Renal cortex interstitium (tissue), 11 donors: ENCODE measurements around the gene ITGB5. TPM values are rescaled to one million over a fixed set of nuclear protein-coding genes. Genes with fewer than 3 reads are reported as not detected.

Source experiments
- DNase-seq, 11 donors: peaks; one replicate each; pipeline ENCODE4 v3.0.0-alpha.2; 2013; ENCODE audit warnings: low read depth in 9 of 11, low spot score in 4 of 11; ENCODE audit errors: extremely low read depth in 1 of 11
- polyA plus RNA-seq, 3 donors: library from polyadenylated mRNA; unstranded; fragments of 120-200 nt; gene quantifications; one replicate each; pipeline ENCODE4 v1.2.1, GENCODE V29; 2013; ENCODE audit not compliant: insufficient read length in 3 of 3

ITGB5 gene
- polyA plus RNA-seq, 3 donors = 85.9 to 104 (median 99.4) TPM

- no peak for DNase-seq
Measured at GRCh38 chr3:124847051-124847450, 40.1 kb downstream of the ITGB5 start.

- no peak for DNase-seq
Measured at GRCh38 chr3:124846189-124846588, 41.0 kb downstream of the ITGB5 start.

- DNase-seq = no peak
Measured at GRCh38 chr3:124845406-124845805, 41.8 kb downstream of the ITGB5 start.

DNA sequence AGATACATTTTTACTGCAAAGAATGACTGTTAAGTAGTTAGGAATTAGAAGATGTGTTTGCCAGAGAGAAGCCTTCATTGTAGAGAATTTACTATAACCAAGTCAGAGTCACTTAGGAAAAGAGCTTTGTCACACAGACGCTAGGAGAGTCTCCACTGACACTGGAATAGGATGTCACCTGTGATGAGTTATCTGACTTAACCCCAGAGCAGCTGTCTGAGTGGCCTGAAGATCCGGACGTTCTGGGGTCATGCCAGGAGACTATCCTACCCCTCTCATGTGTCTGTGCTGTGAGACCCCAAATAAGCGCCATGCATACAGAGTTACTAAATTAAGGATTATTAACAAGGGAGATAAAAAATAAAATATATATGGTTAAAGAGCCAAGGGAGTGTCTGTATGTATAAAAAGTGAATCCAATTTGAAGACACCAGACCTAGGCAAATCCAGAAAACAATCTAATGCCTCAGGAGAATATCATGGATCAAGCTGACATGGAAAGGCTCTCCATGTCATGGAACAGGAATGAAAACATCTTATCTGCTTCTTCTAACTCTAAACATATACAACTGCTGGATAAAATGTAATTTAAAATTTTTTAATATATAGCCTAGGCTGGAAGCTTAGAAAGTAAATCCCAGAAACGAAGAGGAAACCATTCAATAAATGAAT lies 43.5 kb downstream of the ITGB5 start:
- no peak for DNase-seq

GRCh38 chr3:124843047-124843446 lies 44.1 kb downstream of the ITGB5 start:
- DNase-seq = no peak

DNA sequence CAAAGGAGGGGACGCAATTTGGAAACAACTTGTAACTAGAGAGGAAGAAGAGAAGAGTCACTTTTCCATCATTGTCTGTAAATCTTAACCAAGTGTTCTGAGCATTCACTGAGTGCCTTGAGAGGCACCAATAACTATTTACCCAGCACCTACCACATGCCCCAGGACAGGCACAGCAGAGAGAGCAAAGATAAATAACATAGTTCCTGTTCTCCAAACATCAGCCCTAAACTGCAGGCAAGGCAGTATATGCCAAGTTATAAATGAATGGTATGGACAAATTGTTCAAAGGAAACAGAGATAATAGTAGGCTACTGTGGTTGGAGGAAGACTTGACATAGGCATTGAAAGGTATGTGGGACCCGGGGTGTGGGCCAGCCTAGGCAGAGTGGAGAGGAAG lies 45.6 kb downstream of the ITGB5 start:
- no peak for DNase-seq

DNA sequence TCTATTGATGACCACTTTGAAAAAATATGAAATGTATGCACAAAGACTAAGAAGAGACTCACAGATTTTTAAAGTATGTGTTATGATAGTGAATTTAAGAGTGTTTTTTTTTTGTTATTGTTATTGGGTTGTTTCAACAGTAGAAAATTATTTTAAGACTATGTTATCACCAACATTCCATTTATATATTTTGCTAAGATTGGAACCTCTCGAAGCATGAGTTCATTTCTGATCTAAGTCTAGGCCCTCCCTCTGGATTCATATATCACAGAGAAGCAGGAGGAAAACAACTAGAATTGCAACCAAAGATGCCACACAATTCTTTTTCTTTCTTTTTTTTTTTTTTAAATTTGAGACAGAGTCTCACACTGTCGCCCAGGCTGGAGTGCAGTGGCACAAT lies 46.8 kb downstream of the ITGB5 start:
- DNase-seq = no peak

DNA sequence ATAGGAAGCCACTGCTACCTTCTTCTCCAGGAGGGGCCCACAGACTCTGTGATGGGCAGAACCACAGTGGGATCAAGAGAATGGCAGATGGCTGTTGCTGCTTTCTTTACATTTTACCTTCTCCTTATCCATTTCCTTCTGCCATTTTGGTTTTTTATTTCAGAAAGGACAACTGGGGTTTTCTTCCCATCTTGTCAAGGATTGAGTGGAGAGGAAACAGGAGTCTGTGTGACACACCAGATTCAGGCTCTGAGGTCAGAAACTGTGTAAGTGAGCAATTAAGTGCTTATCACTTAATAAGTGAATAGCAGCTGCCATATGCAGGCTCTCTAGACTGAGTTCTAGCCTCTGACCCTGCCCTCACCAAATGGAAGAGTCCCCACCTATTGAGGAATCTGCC lies 47.3 kb downstream of the ITGB5 start:
- DNase-seq = no peak

GRCh38 chr3:124838963-124839362 lies 48.2 kb downstream of the ITGB5 start:
- DNase-seq = peak in 2 of 11 donors; percentile 25 to 46

- DNase-seq = no peak
Measured at GRCh38 chr3:124837730-124838186, 49.4 kb downstream of the ITGB5 start.

DNA sequence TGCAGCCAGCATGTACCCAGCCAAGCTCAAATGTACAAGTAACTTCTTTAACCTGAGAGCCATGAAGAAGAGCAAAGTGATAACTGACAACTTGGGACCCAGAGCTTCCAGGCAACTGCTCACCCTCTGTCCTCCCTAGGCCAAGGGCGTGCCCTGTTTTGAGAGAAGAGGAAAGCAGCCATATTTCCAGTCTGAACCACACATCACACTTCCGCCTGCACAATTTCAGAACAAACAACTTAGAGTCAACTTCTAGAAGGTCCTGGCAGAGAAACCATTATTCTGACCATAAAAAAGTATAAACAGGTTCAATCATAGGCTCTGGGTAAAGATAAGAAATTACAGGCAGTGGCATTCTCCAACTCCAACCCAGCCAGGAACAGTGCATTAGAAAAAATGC lies 50.1 kb downstream of the ITGB5 start:
- DNase-seq = no peak

- DNase-seq = no peak
Measured at GRCh38 chr3:124836448-124836847, 50.7 kb downstream of the ITGB5 start.

DNA sequence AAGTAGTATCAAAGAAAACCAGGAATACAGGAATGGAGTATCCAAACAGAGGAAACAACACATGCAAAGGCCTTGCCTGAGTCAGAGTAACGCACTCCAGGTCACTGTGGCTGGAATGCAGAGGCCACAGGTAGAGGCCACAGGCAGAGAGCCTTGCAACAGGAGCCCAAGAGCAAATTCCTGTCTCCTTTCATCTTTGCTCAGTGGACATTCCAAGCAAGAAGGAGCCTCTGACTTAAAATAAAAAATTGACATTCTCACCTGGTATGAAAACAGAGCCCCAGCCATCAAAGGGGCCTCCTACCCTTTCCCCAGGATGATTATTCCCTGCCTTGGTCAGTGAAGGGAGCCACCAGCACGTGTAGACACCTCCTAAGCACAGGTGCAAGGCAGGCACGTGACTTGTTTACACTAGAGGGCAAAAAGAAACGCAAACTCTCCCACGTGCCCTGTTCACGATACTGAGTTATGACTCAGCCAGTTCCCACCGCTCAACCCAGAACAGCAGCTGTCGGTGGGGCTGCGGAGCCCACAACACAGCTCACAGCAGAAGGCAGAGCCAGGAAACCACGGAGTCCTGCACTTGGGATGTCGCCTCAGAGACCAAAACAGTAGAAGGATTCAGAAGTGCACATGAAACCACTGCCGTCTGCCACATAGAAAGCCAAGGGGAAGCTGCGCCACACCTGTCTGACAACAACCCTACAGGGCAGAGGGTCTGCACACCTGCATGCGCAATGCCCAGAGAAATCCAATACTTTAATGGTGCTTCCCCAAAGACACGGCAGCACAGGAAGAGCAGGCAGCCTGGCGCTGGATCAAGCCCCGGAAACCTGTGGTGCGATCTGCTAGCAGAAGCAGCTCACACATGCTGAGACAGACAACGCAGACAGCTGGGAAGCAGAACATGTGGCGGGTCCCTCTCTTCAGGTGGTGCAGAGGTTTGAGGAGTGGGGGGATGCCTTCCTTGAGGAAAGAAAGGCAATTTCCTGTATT lies 52.1 kb downstream of the ITGB5 start:
- peak in 4 of 11 donors; percentile 46 to 58 (median 54) for DNase-seq

DNA sequence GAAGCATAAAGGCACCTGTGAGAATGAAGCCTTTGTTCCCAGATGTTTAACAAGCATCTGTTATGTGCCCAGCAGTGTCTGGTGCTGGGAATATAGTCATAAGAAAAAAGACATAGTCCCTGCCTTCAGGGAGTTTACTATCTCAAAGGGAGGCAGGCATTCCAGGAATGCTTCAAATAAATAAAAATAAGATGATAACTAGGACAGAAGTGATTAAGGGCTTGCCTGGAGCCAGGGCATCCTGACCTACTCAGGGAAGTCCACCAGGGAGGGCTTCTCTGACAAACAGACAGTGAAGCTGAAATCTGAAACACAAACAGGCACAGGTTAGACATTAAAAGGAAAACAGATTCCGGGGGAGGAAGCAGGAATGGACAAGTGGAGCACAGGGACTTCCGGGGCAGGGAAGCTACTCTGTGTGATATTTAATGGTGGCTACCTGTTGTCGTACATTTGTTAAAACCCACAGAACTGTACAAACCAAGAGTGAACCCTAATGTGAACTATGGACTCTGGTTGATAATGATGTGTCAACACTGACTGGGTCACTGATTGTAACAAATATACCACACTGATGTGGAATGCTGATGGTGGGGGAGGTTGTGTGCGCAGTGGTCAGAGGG lies 53.3 kb downstream of the ITGB5 start:
- DNase-seq = no peak

- DNase-seq = no peak
Measured at GRCh38 chr3:124832782-124833709, 54.1 kb downstream of the ITGB5 start.

DNA sequence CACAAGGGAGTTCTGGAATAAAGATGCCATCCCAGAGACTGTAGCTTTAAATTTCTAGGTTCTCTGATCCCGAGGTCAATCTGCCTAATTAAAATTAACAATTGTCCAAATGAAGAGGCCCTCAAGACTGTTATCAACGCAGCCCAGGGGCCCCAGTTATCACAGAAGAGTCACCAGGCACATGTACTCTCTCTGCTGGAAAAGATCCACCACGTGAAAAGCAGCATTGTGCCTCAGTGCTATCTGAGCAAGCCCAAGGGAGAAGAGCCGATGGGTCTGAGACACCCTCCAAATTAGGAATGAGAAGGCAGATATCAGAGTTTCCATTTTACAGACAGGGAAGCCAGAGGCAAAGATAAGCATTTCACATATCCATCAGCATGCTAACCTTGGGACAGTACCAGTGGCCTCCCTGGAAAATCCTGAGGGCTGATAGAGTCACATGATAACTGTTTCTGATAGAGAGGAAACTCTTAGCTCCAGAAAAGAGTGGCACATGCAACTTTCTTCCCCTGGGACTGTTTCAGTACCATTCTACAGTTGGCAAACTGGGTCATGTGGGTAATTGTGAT lies 55.5 kb downstream of the ITGB5 start:
- no peak for DNase-seq

GRCh38 chr3:124829819-124830554 lies 57.2 kb downstream of the ITGB5 start:
- no peak for DNase-seq
